Spinal cord (tissue), 10 donors: Measurements from ENCODE around the gene ST7L. TPM values are rescaled to one million over a fixed set of nuclear protein-coding genes. Genes with fewer than 3 reads are reported as not detected.

Source experiments
- DNase-seq, 6 donors: peaks; one replicate each; pipeline versions ENCODE4 v3.0.0 to v3.0.0-alpha.2; 2013 to 2015; ENCODE audit warnings: low spot score in 6 of 6, low read depth in 4 of 6
- H3K27ac ChIP-seq: one replicate; pipeline ENCODE4 v1.5.1; 2013; ENCODE audit warnings: low read depth, low read length, control low read depth
- H3K27me3 ChIP-seq: one replicate; pipeline ENCODE4 v1.6.1; 2013; ENCODE audit warnings: low read length; ENCODE audit not compliant: control insufficient read depth, insufficient read depth
- H3K36me3 ChIP-seq: one replicate; pipeline ENCODE4 v1.6.1; 2013; ENCODE audit warnings: low read length; ENCODE audit not compliant: control insufficient read depth, insufficient read depth
- H3K4me1 ChIP-seq: one replicate; pipeline ENCODE4 v1.6.1; 2013; ENCODE audit warnings: low read length; ENCODE audit not compliant: control insufficient read depth, insufficient read depth
- H3K4me3 ChIP-seq: one replicate; pipeline ENCODE4 v1.5.1; 2013; ENCODE audit warnings: low read depth, low read length, control low read depth
- H3K9me3 ChIP-seq: one replicate; pipeline ENCODE4 v1.6.1; 2013; ENCODE audit warnings: low read length; ENCODE audit not compliant: control insufficient read depth, insufficient read depth
- WGBS: methylation state at CpG from one replicate; pipeline ENCODE4 v1.1.5; 2013; ENCODE audit warnings: missing lambda C conversion rate; ENCODE audit not compliant: insufficient coverage; 5-methylcytosine and 5-hydroxymethylcytosine counted together
- polyA plus RNA-seq, 2 donors: library from polyadenylated mRNA; unstranded; fragments of 120-200 nt; gene quantifications; one replicate each; pipeline ENCODE4 v1.2.1, GENCODE V29; 2013; ENCODE audit not compliant: insufficient read length in 2 of 2
- total RNA-seq, 2 donors: library from RNA; depleted of rRNA in 1 of 2; stranded (reverse); fragments of 120-200 nt in 1 of 2; fragments of >200 nt in 1 of 2; gene quantifications; one replicate each; pipeline versions ENCODE4 v1.2.3 to v1.2.4, GENCODE V29; 2013 to 2014
- donor health status: healthy.

ST7L gene
- total and polyA plus RNA-seq, 4 donors: 21.3 to 40.9 (median 27.8) TPM

DNA sequence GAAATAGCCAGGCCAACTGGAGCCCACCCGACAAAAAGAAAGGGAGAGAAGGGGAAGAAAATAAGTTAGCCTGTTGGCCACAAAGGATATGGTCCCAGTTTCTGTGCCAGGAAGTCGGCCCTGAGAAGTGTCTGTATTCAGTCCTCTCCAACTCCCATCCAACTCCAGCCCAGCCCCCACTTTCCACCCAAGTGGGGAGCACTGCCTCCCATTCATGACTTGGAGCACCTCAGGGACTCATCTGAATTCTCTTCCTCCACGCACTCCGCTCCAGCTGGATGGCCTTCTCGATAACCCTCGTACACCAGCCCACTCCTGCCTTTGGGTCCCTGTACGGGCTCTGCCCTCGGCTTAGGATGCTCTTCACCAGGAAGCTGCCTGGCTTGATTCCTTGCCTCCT, 112.2 kb downstream of the ST7L start:
- Histone ChIP-seq H3K27ac (no peak overlapping the region), H3K4me1 (peaks cover 31% of the 10 kb centered on the region), H3K4me3 (no peak overlapping the region), H3K36me3 (no peaks in the 10 kb centered on the region), H3K27me3 (peaks cover 52% of the 10 kb centered on the region), H3K9me3 (no peaks in the 10 kb centered on the region)
- WGBS: 90% methylated on average over 6 of the region's 8 CpGs
- DNase-seq: no peak

DNA sequence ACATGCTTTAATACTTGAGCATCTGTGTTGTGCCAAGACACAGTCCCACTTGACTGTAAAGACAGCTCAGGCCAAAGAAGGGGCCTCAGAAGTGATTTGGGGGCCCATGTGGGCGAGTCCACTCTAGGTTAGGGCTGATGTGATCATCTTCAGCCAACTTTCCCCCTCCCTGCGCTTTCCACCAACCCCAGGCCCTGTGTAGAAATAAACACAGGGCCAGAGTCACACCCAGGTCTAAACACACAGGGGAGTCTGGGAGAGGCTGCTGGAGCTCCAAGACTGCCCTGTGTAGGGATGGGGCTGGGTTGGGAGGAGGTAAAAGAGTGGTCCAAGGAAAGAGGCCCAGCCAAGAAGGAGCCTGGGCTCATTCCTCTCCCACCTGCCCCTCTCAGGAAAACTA, 112.6 kb downstream of the ST7L start:
- DNase-seq: no peak
- WGBS: no CpG with 5 or more reads among the region's 2 CpGs
- H3K36me3 ChIP-seq: no peaks in the 10 kb centered on the region
- H3K9me3 ChIP-seq: no peaks in the 10 kb centered on the region
- H3K27me3 ChIP-seq: peaks cover 55% of the 10 kb centered on the region
- no peak overlapping the region for H3K4me3 ChIP-seq
- H3K4me1 ChIP-seq: peaks cover 34% of the 10 kb centered on the region
- no peak overlapping the region for H3K27ac ChIP-seq

DNA sequence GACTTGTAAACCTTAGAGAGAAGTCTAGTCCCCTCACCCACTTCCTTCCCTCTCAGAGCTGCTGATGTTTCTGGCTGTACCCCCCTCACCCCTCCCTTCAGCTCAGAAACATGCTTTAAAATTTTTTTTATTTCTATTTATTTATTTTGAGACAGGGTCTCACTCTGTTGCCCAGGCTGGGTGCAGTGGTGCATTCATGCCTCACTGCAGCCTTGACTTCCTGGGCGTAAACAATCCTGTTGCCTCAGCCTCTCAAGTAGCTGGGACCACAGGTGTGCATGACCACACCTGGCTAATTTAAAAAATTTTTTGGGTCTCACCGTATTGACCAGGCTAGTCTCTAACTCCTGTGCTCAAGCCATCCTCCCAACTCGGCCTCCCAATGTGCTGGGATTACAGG, 113.1 kb downstream of the ST7L start:
- 94% methylated on average over 3 of the region's 3 CpGs for WGBS
- no peaks in the 10 kb centered on the region for H3K9me3 ChIP-seq
- H3K4me3 ChIP-seq: no peak overlapping the region
- no peak for DNase-seq
- peaks cover 34% of the 10 kb centered on the region for H3K4me1 ChIP-seq
- no peaks in the 10 kb centered on the region for H3K36me3 ChIP-seq
- H3K27me3 ChIP-seq: peaks cover 57% of the 10 kb centered on the region
- no peak overlapping the region for H3K27ac ChIP-seq

DNA sequence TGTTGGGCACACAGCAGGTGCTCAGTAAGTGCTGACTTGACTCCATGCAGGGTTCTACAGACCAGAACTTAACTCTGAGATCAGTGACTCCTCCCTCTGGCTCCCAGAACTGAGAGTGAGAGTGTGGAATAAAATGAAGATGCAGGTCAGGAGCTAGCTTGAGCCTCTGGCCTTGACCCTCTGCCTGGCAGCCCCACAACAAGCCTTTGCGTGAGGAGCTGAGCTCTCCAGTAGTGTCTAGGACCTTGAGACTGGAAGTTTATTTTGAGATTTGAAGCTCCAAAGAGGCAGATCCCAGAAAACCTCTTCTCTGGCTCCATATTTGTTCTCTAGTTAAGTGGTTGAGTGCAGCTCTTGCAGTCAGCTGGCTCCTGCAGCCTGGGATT, 113.5 kb downstream of the ST7L start:
- H3K4me1 ChIP-seq: peaks cover 34% of the 10 kb centered on the region
- no peak overlapping the region for H3K27ac ChIP-seq
- peaks cover 54% of the 10 kb centered on the region for H3K27me3 ChIP-seq
- DNase-seq: no peak
- no peaks in the 10 kb centered on the region for H3K36me3 ChIP-seq
- 83% methylated on average over 1 of the region's 1 CpG for WGBS
- no peaks in the 10 kb centered on the region for H3K9me3 ChIP-seq
- H3K4me3 ChIP-seq: no peak overlapping the region

DNA sequence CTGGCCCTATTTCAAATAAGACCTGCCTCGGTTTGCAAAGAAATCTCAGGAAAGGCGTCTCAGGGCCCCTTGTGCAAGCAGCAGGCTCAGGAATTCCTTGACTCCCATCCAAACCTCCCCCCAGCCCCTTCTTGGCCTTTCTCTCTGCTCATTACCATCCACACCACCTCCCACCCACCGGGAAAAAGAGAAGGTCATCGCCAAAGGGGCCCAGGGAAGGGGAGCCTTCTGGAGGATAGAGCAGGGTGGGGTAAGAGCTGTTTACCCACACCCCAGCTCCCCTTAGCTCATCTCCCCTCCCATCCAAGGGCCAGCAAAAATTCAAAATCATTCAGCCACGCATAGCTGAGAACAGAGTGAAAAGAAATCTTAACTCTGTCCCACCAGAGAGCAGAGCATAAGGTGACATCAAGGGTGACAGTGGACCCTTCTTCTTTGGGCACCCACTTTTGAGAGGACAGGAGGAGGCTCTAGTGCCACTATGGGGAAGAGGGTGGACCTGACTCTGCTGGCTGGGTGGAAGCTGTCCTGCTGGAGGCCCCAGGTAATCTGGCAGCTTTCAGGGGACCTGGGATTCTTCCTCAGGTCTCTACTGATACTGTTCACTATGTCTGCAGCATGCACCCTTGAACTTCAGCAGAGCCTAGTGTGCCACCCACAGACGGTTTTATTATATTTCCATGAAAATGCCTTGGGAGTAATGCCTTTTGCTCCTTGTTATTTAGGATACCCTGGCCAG, 114.1 kb downstream of the ST7L start:
- peaks cover 48% of the 10 kb centered on the region for H3K27me3 ChIP-seq
- H3K27ac ChIP-seq: peak overlapping the region; percentile 12
- DNase-seq: peak in 1 of 6 donors; percentile 35
- WGBS: 60% methylated on average over 1 of the region's 6 CpGs
- no peaks in the 10 kb centered on the region for H3K36me3 ChIP-seq
- H3K9me3 ChIP-seq: no peaks in the 10 kb centered on the region
- peaks cover 34% of the 10 kb centered on the region for H3K4me1 ChIP-seq
- no peak overlapping the region for H3K4me3 ChIP-seq

DNA sequence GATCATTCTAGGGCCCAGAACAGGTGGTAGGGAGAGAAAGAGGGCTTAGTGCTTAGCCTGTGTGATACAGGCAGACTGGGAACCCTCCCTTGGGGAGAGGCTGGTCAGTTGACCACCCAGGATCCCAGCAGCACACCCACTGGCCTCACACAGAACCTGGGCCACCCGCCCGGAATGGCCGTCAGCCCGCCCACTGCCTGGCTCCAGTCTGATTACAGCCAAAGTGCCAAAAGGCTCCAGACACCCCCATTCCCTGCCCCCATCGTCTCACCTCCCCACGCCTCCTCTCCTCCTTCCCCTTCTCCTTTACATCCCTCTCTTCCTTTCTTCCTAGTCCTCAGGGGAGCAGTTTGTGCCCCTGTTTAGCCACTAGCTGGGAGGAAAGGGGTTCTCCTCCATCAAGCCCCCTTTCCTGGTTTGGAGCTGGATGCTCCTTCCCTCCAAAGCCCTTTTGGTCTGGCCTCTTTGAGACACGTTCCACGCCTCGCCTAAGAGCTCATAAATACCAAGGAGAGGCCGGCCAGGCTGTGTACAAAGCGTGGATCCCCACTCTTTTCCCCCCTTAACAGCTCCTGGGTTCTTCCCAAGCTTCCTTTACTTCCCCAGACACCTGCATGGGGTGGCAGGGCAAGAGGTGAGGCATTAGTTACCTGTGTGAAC, 114.8 kb downstream of the ST7L start:
- Histone ChIP-seq H3K9me3 (no peaks in the 10 kb centered on the region), H3K4me3 (no peak overlapping the region), H3K4me1 (peaks cover 28% of the 10 kb centered on the region), H3K27me3 (peaks cover 41% of the 10 kb centered on the region), H3K27ac (no peak overlapping the region), H3K36me3 (no peaks in the 10 kb centered on the region)
- 60% methylated on average over 11 of the region's 11 CpGs for WGBS
- DNase-seq: no peak

DNA sequence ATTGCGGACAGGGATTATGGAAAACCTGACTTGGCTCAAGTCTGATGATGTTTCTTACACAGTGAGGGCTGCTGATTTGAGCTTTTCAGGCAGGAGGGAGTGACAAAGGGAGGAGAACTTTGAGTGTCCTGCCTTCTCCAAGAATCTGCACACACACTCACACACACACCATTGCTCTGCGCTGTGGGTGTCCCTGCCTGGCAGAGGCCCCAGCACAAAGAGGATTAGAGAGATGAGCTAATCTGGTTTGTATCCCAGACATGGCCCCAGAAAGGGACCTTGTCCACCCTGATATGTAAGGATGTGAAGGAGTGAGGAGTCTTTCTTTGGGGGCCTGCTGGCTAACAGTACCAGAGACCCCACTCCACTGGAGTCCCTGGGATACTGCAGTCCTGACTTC, 116.1 kb downstream of the ST7L start:
- H3K27ac ChIP-seq: peak overlapping the region; percentile 33
- H3K27me3 ChIP-seq: peaks cover 30% of the 10 kb centered on the region
- H3K9me3 ChIP-seq: no peaks in the 10 kb centered on the region
- peak in 1 of 6 donors; percentile 65 for DNase-seq
- 80% methylated on average over 1 of the region's 2 CpGs for whole genome bisulfite sequencing
- H3K4me3 ChIP-seq: no peak overlapping the region
- H3K36me3 ChIP-seq: no peaks in the 10 kb centered on the region
- peaks cover 17% of the 10 kb centered on the region for H3K4me1 ChIP-seq

DNA sequence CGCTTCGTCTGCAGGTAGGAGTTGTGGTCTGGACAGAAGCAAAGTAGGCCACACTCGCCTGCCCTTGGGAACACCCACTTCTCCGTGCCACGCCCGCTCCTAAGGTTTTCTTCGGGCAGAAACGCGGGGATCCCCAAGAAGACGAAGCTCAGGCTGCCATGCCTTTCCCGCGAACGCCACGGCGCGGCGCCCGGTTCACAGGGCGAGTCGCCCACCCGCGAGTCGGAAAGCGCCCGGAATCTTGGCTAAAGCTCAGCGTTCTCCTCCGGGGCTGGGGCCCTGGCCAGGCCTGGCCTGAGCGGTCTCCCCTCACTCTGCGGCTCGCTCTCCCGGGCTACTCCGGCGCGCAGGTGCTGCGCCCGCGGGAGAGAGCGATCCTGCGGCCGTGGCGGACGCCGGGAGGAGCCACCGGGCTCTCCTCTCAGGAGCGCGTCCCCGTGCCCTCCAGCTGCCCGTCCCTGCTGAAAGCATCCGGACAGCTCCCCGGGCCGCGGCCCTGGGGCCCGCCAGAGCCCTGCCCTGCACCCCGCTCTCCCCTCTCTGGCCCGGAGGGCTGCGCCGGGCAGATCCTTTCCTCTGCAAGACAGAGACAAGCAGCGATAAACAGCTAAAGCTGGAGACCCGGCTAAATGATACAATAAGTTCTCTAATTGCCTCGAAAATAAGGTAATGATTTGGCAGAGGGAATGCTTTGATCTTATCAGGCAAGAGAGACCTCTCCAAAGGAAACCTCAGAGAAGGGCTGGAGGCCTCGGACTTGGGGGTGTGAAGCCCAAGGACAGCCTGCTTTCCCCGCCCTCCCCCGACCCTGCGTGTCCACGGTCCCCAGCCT, 116.9 kb downstream of the ST7L start:
- WGBS: under 1% methylated on average over 57 of the region's 65 CpGs
- peak overlapping the region; percentile 33 for H3K27ac ChIP-seq
- peaks cover 14% of the 10 kb centered on the region for H3K4me1 ChIP-seq
- peaks cover 22% of the 10 kb centered on the region for H3K27me3 ChIP-seq
- no peaks in the 10 kb centered on the region for H3K9me3 ChIP-seq
- DNase-seq: peak in 5 of 6 donors; percentile 51 to 92 (median 59)
- peak overlapping the region; percentile 41 for H3K4me3 ChIP-seq
- H3K36me3 ChIP-seq: no peaks in the 10 kb centered on the region

DNA sequence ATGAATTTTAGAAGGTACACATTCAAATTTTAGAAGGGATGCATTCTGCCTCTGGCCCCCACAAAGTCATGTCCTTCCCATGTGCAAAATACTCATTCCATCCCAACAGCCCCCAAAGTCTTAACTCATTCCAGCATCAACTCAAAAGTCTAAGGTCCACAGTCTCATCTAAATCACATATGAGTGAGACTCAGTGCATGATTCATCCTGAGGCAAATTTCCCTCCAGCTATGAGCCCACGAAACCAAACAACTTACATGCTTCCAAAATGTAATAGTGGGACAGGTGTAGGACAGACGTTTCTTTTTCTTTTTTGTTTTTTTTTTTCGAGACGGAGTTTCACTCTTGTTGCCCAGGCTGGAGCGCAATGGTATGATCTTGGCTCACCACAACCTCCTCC, 122.7 kb downstream of the ST7L start:
- Histone ChIP-seq H3K36me3 (no peaks in the 10 kb centered on the region), H3K27me3 (peaks cover 2% of the 10 kb centered on the region), H3K4me3 (no peak overlapping the region), H3K27ac (no peak overlapping the region), H3K9me3 (no peaks in the 10 kb centered on the region), H3K4me1 (no peaks in the 10 kb centered on the region)
- DNase-seq: no peak
- no CpG with 5 or more reads among the region's 5 CpGs for WGBS
